NCI-H1092 treated with DMSO at 0.1 percent for 48 hours (cell line): ENCODE data around the gene ZNF292.
"Not testable (repeated sequence)": the region's sequence is repeated elsewhere in the genome, so short reads cannot be mapped to it uniquely, and the experiment has no call there.

Source experiments
- DNase-seq: peaks from one replicate; lab custom pipeline; 2025; lab: John Stamatoyannopoulos, UW

The ZNF292 gene

GRCh38 chr6:87274660-87275274 is 119.4 kb downstream of the ZNF292 start:
- DNase-seq: no peak

GRCh38 chr6:87276624-87277023 is 121.3 kb downstream of the ZNF292 start:
- no peak for DNase-seq

- DNase-seq: no peak
Observed at GRCh38 chr6:87277123-87277522, 121.8 kb downstream of the ZNF292 start.

- no peak for DNase-seq
Observed at GRCh38 chr6:87279196-87279595, 123.8 kb downstream of the ZNF292 start.

GRCh38 chr6:87281426-87281825 is 126.1 kb downstream of the ZNF292 start:
- DNase-seq: no peak

GRCh38 chr6:87282743-87283142 is 127.4 kb downstream of the ZNF292 start:
- DNase-seq: no peak

GRCh38 chr6:87283461-87283860 is 128.1 kb downstream of the ZNF292 start:
- no peak for DNase-seq

- no peak for DNase-seq
Observed at GRCh38 chr6:87287251-87287650, 131.9 kb downstream of the ZNF292 start.

GRCh38 chr6:87289571-87289970 is 134.2 kb downstream of the ZNF292 start:
- no peak for DNase-seq

GRCh38 chr6:87291883-87292282 is 136.5 kb downstream of the ZNF292 start:
- DNase-seq: peak; percentile 33

- DNase-seq: no peak
Observed at GRCh38 chr6:87293526-87293925, 138.2 kb downstream of the ZNF292 start.

GRCh38 chr6:87297119-87297518 is 141.8 kb downstream of the ZNF292 start:
- no peak for DNase-seq

- not testable (repeated sequence) for DNase-seq
Observed at GRCh38 chr6:87301277-87301676, 145.9 kb downstream of the ZNF292 start.

- DNase-seq: no peak
Observed at GRCh38 chr6:87308970-87309369, 153.6 kb downstream of the ZNF292 start.

GRCh38 chr6:87312860-87313259 is 157.5 kb downstream of the ZNF292 start:
- DNase-seq: no peak
